GM19463 (cell line): ENCODE data around the gene TRA2A.
"Not testable (repeated sequence)": the region's sequence is repeated elsewhere in the genome, so short reads cannot be mapped to it uniquely, and the experiment has no call there.

ENCODE experiments used
- ATAC-seq: cut with Tn5 transposase; IDR thresholded peaks from one replicate; pipeline ENCODE4 v1.9.1; 2021; ENCODE audit warnings: mild to moderate bottlenecking, moderate library complexity; ENCODE audit not compliant: unreplicated experiment

TRA2A gene

DNA sequence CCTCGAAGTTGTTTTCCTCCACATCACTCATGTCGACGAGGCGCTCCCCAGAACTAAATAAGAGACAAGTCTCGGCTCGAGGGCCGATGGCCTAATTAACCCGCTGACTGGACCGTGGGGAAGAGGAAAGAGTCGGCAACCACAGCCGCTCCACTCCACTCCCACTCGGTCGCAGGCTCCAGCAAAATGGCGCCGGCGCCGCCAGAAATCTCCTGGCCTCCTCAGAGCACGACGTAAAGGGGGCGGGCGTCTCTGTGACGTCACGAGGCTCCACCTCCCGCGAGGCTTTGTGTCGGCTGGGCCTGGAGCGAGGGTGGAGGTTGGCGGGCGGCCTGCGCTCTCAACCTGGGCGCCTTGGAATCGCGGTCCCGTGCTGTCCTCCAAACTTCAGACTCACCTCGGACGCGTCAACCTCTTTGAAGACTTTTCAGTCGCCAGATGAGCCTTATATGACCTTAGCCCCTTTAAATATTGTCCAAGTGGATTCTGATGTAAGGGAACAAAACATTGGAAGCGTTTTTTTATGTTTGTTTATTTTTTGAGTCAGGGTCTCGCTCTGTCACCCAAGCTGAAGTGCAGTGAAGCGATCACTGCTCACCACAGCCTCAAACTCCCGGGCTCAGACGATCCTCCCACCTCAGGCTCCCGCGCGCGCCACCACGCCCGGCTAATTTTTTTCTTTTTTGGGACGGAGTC is at the start of gene TRA2A:
Gene TRA2A, minus strand, starts transcription at position 188 of the 696 bp plus-strand sequence. Its CDS starts 157 bp downstream, at position 31.
- peak; percentile 88 for ATAC-seq

DNA sequence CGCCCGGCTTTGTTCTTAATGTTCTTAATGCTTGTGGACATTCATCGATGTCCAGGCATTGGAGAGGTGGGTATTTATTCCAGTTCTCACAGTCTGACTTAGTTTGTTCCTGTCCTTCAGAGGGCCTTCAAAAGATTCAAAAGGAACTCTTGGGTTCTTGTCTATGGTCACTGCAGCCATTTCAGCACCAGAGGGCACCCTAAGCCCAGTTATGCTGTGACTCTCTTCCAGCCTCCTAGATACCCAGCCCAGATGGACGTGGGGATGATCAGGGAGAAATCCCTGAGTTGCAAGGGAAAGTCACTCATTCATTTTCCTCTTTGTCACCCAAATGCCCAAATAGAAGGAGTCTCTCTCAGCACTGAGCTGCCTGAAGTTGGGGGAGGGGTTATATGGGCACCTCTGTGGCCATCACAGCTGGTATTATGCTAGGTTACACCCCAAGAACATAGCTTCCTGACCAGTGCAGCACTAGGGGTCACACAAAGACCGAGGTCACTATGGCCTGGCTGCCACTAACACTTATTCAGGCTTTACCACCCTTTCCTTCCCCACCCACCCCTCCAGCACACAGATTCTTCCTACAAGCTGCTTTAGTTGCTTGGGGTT is 38.9 kb upstream of the TRA2A start:
- peak; percentile 82 for ATAC-seq

DNA sequence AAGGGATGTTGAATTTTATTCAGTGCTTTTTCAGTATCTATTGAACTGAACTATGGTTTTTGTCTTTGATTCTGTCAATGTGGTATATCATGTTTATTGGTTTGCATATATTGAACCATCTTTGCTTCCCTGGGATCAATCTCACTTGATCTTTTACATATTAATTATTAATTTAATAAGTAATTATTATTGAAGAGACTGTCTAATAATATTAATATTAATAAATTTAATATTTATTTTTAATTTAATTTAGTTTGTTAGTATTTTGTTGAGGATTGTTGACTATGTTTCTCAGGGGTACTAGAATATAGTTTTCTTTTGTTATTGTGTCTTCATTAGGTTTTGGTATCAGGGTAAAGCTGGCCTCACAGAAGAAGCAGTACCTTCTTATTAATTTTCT is 26.5 kb upstream of the TRA2A start:
- no peak for ATAC-seq

DNA sequence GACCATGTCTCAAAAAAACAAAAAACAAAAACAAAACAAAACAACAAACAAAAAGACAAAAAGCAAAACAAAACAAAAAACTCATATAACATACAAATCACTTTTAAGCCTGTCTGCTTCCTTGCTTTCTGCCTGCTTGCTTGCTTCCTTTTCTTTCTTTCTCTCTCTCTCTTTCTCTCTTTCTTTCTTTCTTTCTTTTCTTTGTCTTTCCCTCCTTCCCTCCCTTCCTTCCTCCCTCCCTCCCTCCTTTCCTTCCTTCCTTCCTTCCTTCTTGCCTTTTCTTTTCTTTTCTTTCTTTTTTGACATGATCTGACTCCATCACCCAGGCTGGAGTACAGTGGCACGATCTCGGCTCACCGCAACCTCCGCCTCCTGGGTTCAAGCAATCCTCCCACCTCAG is 15.9 kb upstream of the TRA2A start:
- no peak for ATAC-seq

DNA sequence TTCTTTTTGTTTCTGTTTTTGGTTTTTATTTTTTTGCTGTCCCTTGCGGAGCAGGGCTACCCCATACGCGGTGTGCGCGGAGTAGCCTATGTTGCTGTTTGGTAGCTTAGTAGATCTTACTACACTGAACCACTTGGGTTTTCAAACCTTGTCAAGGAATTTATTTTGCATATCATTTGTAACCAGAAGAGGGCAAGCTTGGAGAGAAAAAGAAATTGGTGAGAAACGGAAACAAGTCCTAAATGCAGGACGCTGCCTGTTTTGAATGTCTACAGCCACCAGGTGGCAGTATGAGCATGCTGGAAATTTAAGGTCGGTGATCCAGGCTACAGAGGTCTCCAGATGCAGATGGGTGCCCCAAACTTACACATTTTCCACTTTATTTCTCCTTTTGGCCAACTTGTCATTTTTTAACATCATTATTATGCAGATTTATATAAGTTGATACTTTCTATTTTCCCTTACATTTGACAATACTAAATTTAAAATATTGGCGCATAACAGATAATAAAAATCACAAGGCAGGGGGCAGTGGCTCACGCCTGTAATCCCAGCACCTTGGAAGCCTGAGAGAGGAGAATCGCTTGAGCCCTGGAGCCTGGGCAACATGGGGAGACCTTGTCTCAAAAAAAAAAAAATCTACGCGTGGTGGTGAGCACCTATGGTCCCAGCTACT is 15.3 kb upstream of the TRA2A start:
- ATAC-seq: peak; percentile 56

DNA sequence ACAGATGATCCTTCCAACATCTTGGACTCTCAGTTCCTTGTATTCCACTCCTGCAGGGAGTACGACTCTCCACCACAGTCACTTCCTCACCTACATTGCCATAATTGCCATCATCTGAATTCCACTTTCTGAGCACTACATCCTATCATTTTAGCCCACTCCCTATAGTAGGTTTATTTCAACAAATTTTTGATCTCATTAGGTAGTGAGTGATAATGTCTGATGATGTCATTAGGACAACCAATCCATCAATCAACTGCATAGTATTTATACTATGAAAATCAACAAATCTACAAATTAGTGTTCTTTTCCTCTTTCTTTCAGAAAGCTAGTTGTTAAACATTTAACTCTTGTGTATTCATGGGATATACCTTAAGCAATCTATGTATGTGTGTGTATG is 13.7 kb upstream of the TRA2A start:
- no peak for ATAC-seq

DNA sequence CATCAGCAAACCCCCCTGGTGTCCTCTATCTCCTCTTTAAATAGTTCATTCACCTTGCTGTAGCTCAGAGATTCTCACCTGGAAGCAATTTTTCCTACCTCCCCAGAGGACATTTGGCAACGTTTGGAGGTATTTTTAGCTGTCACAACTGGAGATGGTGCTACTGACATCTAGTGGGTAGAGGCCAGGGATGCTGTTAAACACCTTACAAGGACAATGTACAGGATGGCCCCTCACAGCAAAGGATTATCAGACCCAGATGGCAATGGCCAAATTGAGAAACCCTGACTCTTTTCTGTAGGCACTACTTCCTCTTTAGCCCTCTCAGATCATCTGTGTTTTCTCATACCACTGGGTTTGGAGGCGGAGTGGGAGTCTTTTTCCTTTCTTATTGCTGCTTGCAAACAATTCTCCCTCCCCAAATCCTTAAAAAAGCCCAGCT is 13.2 kb upstream of the TRA2A start:
- ATAC-seq: peak; percentile 78

DNA sequence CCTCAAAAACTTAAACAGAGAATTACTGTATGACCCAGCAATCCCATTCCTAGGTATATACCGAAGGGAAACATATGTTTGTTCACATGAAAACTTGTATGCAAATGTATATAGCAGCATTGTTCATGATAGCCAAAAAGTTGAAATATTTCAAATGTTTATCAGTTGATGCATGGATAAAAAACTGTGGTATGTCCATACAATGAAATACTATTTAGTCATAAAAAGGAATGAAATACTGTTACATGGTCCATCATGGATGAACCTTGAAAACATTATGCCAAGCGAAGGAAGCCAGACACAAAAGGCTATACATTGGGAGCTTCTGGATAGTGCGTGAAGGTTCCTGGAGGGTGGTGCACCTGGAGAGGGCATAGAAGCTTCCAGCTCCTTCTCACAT is 11.0 kb upstream of the TRA2A start:
- ATAC-seq: no peak

DNA sequence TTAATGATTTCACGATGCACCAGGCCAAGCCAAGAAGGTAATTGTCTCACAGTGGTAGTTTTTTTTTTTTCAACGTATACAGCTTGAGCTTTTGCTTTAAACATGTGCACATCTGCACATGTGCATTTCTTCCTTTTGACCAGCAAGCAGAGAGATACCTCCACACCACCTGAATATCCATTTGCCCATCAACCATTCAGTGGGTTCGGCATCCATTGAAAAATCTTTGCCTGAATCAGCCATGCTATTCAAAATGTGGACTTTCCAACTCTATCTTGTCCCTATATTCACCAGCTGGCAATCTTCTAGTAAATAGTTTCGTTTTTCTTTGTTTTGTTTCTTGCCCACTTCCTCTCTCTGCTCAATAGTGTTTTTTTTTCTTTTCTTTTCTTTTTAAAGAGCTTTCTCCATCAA is 7.7 kb upstream of the TRA2A start:
- ATAC-seq: peak; percentile 67

DNA sequence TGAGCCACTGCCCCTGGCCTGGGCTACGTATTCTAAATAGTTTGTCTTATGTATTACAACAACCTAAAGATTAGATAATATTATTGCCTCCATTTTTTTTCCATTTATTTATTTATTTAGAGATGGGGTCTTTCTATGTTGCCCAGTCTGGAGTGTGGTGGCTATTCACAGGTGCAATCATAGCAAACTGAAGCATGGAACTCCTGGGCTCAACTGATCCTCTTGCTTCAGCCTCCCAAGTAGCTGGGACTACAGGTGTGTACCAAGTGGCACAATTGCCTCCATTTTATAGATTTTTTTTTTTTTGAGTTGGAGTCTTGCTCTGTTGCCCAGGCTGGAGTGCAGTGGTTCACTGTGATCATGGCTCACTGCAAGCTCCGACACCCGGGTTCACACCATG is 6.5 kb upstream of the TRA2A start:
- ATAC-seq: no peak

DNA sequence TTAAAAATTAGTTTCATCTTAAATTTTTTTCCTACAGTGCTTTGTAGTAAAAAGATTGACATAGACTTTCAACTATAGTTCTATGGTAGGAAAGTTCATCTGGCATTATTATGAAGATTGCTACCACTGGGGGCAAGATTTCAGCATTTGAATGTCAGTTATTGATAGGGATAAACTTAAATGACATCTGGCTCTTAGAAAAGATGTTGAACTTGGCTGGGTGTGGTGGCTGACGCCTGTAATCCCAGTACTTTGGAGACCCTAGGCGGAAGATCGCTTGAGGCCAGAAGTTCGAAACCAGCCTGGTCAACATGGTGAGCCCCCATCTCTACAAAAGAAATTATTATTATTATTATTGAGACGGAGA is 1.4 kb upstream of the TRA2A start:
- ATAC-seq: no peak

DNA sequence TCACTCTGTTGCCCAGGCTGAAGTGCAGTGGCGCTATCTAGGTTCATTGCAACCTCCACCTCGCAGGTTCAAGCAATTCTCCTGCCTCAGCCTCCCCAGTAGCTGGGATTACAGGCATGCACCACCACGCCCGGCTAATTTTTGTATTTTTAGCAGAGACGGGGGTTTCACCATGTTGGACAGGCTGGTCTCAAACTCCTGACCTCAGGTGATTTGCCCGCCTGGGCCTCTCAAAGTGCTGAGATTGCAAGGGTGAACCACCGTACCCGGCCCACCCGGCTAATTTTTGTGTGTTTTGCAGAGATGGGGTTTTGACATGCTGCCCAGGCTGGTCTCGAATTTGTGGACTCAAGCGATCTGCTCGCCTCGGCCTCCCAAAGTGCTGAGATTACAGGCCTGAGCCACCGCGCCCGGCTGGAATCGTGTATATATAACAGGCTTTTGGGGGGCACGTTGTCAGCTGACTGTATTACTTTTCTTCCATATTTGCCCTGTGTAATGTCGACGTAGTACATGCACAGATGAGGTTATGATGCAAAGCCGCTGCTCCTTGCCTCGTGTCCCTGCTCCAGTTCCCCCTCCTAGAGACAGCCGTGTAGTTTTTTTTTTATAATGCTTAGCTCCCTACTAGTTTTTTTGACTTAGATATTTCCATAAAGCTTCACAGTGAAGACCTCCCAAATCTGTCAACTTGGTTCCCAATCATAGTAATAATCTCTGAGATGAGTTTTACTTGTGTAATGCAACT is 883 bp upstream of the TRA2A start:
- ATAC-seq: no peak

DNA sequence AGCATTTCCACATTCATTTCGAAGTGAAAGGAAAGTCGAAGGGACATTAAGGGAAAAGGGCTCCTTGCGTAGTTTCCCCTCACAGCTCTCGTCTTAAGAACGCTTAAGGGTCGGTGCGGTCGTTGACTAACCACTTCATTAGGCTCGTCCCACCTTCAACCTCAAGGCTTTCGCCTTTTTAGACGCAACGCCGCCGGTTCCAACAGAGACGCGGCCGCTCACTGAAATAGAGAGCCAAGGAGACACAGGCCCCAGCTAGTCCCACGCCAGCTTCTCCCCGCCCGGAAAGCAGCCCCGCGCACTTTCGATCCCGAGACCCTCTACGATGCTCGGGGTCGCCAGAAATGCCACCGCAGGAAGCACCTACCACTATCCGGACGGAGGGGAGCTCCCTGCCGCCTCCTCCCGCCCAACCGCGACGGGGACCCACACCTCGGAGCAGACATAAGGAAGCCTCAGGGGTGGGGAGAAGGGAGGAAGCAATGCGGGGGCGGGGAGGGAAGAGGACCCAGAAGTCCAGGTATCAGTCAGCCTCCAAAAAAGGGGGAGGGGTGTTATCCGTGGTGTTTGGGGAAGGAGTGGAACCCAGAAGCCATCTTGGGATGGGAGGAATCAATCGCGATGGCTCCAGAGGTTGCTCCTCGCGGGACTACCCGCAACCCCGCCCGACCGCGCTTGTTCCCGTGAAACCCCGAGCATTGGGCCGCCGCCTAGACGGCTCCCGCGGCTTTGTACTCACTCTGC is 559 bp downstream of the TRA2A start:
- peak; percentile 28 for ATAC-seq

DNA sequence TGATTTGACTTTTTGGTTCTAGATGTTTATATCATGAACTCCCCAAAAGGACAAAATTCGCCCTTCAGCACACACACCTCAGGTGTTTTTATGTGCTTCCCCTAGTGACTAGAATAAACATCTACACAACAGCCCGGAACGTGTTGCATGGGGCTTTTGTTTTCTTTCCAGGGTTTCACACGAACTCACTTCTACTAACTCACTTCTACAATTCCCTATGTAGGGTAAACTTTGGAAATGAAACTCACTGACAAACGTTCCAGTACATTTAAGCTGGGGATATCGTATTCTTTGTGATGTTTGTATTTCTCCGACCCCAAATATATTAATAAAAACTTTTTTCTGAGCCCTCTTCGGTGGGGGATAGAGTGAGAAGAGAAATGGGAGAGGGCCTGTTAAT is 1.4 kb downstream of the TRA2A start:
- ATAC-seq: no peak

DNA sequence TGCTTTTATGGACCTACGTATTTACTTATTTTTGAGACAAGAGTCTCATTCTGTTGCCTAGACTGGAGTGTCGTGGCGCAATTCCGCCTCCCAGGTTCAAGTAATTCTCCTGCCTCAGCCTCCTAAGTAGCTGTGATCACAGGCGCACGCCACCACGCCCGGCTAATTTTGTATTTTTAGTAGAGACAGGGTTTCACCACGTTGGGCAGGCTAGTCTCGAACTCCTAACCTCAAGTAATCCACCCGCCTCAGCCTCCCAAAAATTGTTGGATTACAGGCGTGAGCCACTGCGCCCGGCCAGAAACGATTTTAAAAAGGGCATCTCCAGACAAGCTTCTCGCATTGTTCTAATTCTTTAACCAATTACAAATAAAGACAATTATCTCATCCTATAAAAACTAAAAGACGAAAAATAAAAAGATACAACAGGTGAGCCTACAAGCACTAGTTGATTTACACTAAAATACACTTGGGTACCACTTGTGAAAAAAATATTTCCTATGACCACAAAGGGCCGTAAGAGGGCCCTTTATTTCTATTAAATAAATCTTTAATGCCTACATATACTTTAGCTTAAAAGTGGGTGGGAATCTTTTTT is 2.4 kb downstream of the TRA2A start:
- no peak for ATAC-seq

DNA sequence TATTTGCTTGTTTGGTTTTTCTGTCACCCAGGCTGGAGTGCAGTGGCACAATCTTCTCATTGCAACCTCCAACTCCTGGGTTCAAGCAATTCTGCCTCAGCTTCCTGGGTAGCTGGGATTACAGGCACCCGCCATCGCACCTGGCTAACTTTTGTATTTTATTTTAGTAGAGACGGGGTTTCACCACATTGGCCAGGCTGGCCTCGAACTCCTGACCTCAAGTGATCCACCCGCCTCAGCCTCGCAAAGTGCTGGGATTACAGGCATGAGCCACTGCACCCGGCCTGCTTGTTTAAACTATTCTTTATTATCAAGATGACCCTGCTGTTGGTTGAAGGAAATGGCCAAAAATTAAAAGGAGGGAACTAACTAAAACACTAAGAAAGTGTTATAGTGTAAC is 6.2 kb downstream of the TRA2A start:
- not testable (repeated sequence) for ATAC-seq

DNA sequence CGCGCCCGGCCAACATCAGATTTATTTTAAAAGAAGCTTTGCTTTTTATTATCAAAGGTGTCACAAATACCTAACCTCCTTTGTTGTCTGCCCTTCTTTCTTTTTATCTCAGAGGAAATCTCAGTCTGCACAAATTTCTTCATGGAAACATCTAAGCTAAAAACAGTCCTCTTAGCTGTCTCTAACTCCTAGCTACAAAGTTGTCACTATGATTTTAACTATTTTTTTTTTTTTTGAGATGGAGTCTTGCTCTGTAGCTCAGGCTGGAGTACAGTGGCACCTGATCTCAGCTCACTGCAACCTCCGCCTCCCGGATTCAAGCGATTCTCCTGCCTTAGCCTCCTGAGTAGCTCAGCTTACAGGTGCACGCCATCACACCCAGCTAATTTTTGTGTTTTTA is 7.3 kb downstream of the TRA2A start:
- ATAC-seq: no peak

DNA sequence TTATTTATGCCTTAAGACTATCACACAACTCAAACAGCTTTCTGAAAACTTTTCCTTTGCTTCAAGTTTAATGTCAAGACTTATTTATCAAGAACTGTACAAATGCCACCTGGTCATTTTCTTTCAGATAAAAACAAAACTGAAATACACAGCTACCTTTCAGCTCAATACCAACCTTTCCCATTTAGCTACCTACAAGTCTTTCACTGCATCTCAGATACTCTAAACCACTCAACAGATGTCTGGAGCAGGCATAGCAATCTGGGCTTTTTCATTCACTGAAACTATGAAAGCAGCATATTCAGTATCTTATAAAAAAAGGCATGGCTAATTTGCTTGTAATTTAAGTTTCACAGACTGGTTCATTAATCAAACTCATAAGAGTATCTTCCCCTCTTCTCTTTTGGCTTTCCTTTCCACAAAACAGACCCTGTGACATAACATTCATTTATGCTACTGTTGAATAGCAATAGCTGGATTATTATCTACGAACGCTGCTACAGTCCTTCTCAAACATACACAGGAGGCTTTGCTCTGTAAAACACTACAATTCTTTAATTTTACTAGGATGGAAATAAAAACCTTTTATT is 8.2 kb downstream of the TRA2A start:
- ATAC-seq: no peak

DNA sequence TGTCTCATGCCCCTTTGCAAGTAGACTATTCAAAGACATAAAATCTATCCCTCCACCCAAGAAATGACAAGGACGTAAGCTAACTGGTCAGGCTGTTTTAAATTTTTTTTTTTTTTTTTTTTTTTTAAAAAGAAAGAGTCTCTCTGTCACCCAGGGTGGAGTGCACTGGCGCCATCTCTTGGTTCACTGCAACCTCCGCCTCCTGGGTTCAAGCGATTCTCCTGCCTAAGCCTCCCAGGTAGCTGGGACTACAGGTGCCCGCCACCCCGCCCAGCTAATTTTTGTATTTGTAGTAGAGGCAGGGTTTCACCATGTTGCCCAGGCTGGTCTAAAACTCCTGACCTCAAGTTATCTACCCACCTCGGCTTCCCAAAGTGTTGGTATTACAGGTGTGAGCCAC is 11.2 kb downstream of the TRA2A start:
- ATAC-seq: no peak

DNA sequence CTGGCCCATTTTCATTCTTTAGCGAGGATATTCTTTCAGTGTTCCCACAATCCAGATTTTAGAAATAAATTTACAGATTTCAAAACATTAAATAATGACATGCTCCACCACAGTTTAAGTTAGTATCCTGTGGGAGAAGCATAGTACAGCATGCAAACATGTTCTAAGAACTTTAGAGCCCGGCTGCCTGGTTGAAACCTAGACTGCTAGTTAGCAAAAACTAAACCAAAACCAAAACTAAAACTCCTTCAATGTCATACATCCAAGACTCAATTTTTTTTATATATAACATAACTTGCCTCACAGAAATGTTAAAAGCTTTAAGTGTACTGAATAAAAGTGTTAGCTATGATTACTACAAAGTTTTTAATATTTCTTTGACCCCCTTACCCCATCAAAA is 17.0 kb downstream of the TRA2A start:
- no peak for ATAC-seq
